Suprapubic skin (tissue), 4 donors: ENCODE results near the gene LMNB1. TPM values are rescaled to one million over a fixed set of nuclear protein-coding genes. Genes with fewer than 3 reads are reported as not detected.
"Not testable (repeated sequence)": the region's sequence is repeated elsewhere in the genome, so short reads cannot be mapped to it uniquely, and the experiment has no call there.

Source experiments
- DNase-seq, 2 donors: peaks; one replicate each; pipeline ENCODE4 v3.0.0-alpha.2; 2019; ENCODE audit warnings: low spot score in 2 of 2
- H3K27ac ChIP-seq: fragments of 200-600 bp; sonication (generic); one replicate; pipeline ENCODE4 v1.5.1; 2019
- H3K27me3 ChIP-seq: fragments of 200-600 bp; sonication (generic); one replicate; pipeline ENCODE4 v1.5.1; 2019
- H3K36me3 ChIP-seq: fragments of 200-600 bp; sonication (generic); one replicate; pipeline ENCODE4 v1.5.1; 2019
- H3K4me1 ChIP-seq: fragments of 200-600 bp; sonication (generic); one replicate; pipeline ENCODE4 v1.5.1; 2019
- H3K4me3 ChIP-seq: fragments of 200-600 bp; sonication (generic); one replicate; pipeline ENCODE4 v1.5.1; 2019; ENCODE audit warnings: mild to moderate bottlenecking
- H3K9me3 ChIP-seq: fragments of 200-600 bp; sonication (generic); one replicate; pipeline ENCODE4 v1.5.1; 2019
- CTCF ChIP-seq, 2 donors: fragments of 200-600 bp in 1 of 2; fragments of 450-650 bp in 1 of 2; sonication (generic) in 1 of 2; IDR thresholded peaks; one replicate each; pipeline ENCODE4 v1.5.1; 2016 to 2019; ENCODE audit warnings: antibody characterized with exemption in 2 of 2, mild to moderate bottlenecking in 1 of 2, moderate library complexity in 1 of 2
- EP300 ChIP-seq: sonication (generic); formaldehyde crosslinking; IDR thresholded peaks from one replicate; pipeline ENCODE4 v1.6.1; 2017; ENCODE audit warnings: antibody characterized with exemption
- POLR2A ChIP-seq, 2 donors: fragments of 450-650 bp; IDR thresholded peaks; one replicate each; pipeline ENCODE4 v1.6.1; 2017; ENCODE audit warnings: antibody characterized with exemption in 2 of 2, mild to moderate bottlenecking in 2 of 2, moderate library complexity in 2 of 2
- POLR2AphosphoS5 ChIP-seq, 3 donors: sonication (generic); formaldehyde crosslinking; IDR thresholded peaks; one replicate each; pipeline ENCODE4 v1.6.1; 2017; ENCODE audit warnings: antibody characterized with exemption in 3 of 3
- WGBS: methylation state at CpG from one replicate; pipeline ENCODE4 v1.1.5; 2018; 5-methylcytosine and 5-hydroxymethylcytosine counted together
- total RNA-seq, 4 donors: library from RNA; depleted of rRNA; stranded (reverse); fragments of >200 nt; gene quantifications; one replicate each; pipeline ENCODE4 v1.1.0, GENCODE V29; 2016

The LMNB1 gene
- total RNA-seq, 4 donors from 2014 or later = 12.1 to 18.3 (median 14.6) TPM

GRCh38 chr5:126830061-126830460 is 53.1 kb downstream of the LMNB1 start:
- no peak for TF ChIP-seq CTCF (IDR thresholded peaks at IDR 0.05)
- no peak for TF ChIP-seq POLR2AphosphoS5 (IDR thresholded peaks at IDR 0.05)
- TF ChIP-seq EP300 = no peak
- no peak for TF ChIP-seq POLR2A (IDR thresholded peaks at IDR 0.05)
- DNase-seq = no peak
- Histone ChIP-seq H3K4me3 (no peak overlapping the region), H3K9me3 (no peaks in the 10 kb centered on the region), H3K27ac (no peak overlapping the region), H3K27me3 (no peaks in the 10 kb centered on the region), H3K36me3 (peaks cover 16% of the 10 kb centered on the region), H3K4me1 (no peaks in the 10 kb centered on the region)
- 94% methylated on average over 5 of the region's 5 CpGs for WGBS

GRCh38 chr5:126831156-126831555 is 54.2 kb downstream of the LMNB1 start:
- WGBS = 90% methylated on average over 1 of the region's 1 CpG
- peaks cover 16% of the 10 kb centered on the region for H3K36me3 ChIP-seq
- TF ChIP-seq CTCF (IDR thresholded peaks at IDR 0.05) = no peak
- no peak for TF ChIP-seq POLR2AphosphoS5 (IDR thresholded peaks at IDR 0.05)
- TF ChIP-seq EP300 = no peak
- no peak for TF ChIP-seq POLR2A (IDR thresholded peaks at IDR 0.05)
- no peak overlapping the region for H3K4me3 ChIP-seq
- H3K9me3 ChIP-seq = no peaks in the 10 kb centered on the region
- no peak for DNase-seq
- no peaks in the 10 kb centered on the region for H3K27me3 ChIP-seq
- no peak overlapping the region for H3K27ac ChIP-seq
- H3K4me1 ChIP-seq = no peaks in the 10 kb centered on the region

GRCh38 chr5:126836778-126837177 is 59.8 kb downstream of the LMNB1 start:
- no peaks in the 10 kb centered on the region for H3K9me3 ChIP-seq
- no peak for DNase-seq
- H3K4me3 ChIP-seq = no peak overlapping the region
- no peak for TF ChIP-seq CTCF (IDR thresholded peaks at IDR 0.05)
- no peak for TF ChIP-seq POLR2A (IDR thresholded peaks at IDR 0.05)
- no peak for TF ChIP-seq EP300
- no peak for TF ChIP-seq POLR2AphosphoS5 (IDR thresholded peaks at IDR 0.05)
- H3K27me3 ChIP-seq = no peaks in the 10 kb centered on the region
- H3K36me3 ChIP-seq = peaks cover 3% of the 10 kb centered on the region
- 94% methylated on average over 2 of the region's 2 CpGs for WGBS
- H3K4me1 ChIP-seq = no peaks in the 10 kb centered on the region
- no peak overlapping the region for H3K27ac ChIP-seq

- H3K27me3 ChIP-seq = no peaks in the 10 kb centered on the region
- H3K4me1 ChIP-seq = no peaks in the 10 kb centered on the region
- no peaks in the 10 kb centered on the region for H3K9me3 ChIP-seq
- H3K36me3 ChIP-seq = peaks cover 3% of the 10 kb centered on the region
- H3K4me3 ChIP-seq = no peak overlapping the region
- TF ChIP-seq CTCF (IDR thresholded peaks at IDR 0.05) (no peak), EP300 (no peak), POLR2A (IDR thresholded peaks at IDR 0.05) (no peak), POLR2AphosphoS5 (IDR thresholded peaks at IDR 0.05) (no peak)
- WGBS = 97% methylated on average over 4 of the region's 4 CpGs
- no peak for DNase-seq
- no peak overlapping the region for H3K27ac ChIP-seq
Observed at GRCh38 chr5:126837242-126837641, 60.3 kb downstream of the LMNB1 start.

- H3K4me1 ChIP-seq = no peaks in the 10 kb centered on the region
- no peaks in the 10 kb centered on the region for H3K27me3 ChIP-seq
- peaks cover 3% of the 10 kb centered on the region for H3K36me3 ChIP-seq
- H3K9me3 ChIP-seq = no peaks in the 10 kb centered on the region
- H3K27ac ChIP-seq = no peak overlapping the region
- no peak overlapping the region for H3K4me3 ChIP-seq
- WGBS = 75% methylated on average over 7 of the region's 7 CpGs
- DNase-seq = no peak
- TF ChIP-seq POLR2AphosphoS5 (IDR thresholded peaks at IDR 0.05) = no peak
- TF ChIP-seq EP300 = no peak
- no peak for TF ChIP-seq POLR2A (IDR thresholded peaks at IDR 0.05)
- no peak for TF ChIP-seq CTCF (IDR thresholded peaks at IDR 0.05)
Observed at GRCh38 chr5:126837906-126838539, 61.1 kb downstream of the LMNB1 start.

- 95% methylated on average over 7 of the region's 7 CpGs for WGBS
- not testable (repeated sequence) for H3K9me3 ChIP-seq, H3K4me1 ChIP-seq, DNase-seq, H3K36me3 ChIP-seq, H3K27ac ChIP-seq, H3K27me3 ChIP-seq, H3K4me3 ChIP-seq
Observed at GRCh38 chr5:126839407-126839806, 62.5 kb downstream of the LMNB1 start.

- H3K27ac ChIP-seq, H3K36me3 ChIP-seq, H3K9me3 ChIP-seq, DNase-seq, H3K27me3 ChIP-seq, H3K4me3 ChIP-seq: not testable (repeated sequence)
- 75% methylated on average over 11 of the region's 11 CpGs for WGBS
- H3K4me1 ChIP-seq = peaks cover 22% of the 10 kb centered on the region
Observed at GRCh38 chr5:126843375-126843774, 66.4 kb downstream of the LMNB1 start.

GRCh38 chr5:126845470-126846070 is 68.6 kb downstream of the LMNB1 start:
- H3K4me3 ChIP-seq, H3K27ac ChIP-seq: not testable (repeated sequence)

More at GRCh38 chr5:126845470-126846070, 68.6 kb downstream of the LMNB1 start:
- not testable (repeated sequence) for H3K27me3 ChIP-seq, H3K9me3 ChIP-seq, H3K36me3 ChIP-seq, DNase-seq
- 24% methylated on average over 14 of the region's 14 CpGs for WGBS
- peaks cover 24% of the 10 kb centered on the region for H3K4me1 ChIP-seq
